K562 (cell line): ENCODE data around the gene GEN1.

ENCODE experiments used
- CHCHD3 ChIP-seq: fragments of 250-450 bp; sonication (Bioruptor Pico); IDR thresholded peaks from 2 replicates; pipeline ENCODE4 v2.1.2; 2022; ENCODE audit warnings: mild to moderate bottlenecking
- JUNB ChIP-seq: fragments of 450-650 bp; formaldehyde crosslinking; conservative IDR thresholded peaks from 2 replicates; pipeline ENCODE4 v1.4.0; 2020; ENCODE audit warnings: mild to moderate bottlenecking
- JUND ChIP-seq, 2 experiments: IDR thresholded peaks; 2 replicates in 1 of 2; 3 replicates in 1 of 2; pipeline ENCODE4 v1.6.1; 2011; ENCODE audit warnings: borderline replicate concordance in 2 of 2, low read depth in 2 of 2, low read length in 2 of 2, improper control_type of control experiment in 1 of 2, missing biosample characterization in 1 of 2, missing genetic modification characterization in 1 of 2, missing genetic modification reagents in 1 of 2
- NR2C2 ChIP-seq, 2 experiments: fragments of 200-800 bp in 1 of 2; sonication (Bioruptor generic) in 1 of 2; sonication (generic) in 1 of 2; formaldehyde crosslinking in 1 of 2; IDR thresholded peaks; 2 replicates each; pipeline versions ENCODE4 v1.6.1 to v1.8.0; 2016 to 2022; ENCODE audit warnings: mild to moderate bottlenecking in 1 of 2, missing compliant biosample characterization in 1 of 2, missing genetic modification characterization in 1 of 2, missing genetic modification reagents in 1 of 2
- POLR2A ChIP-seq: fragments of 450-650 bp; conservative IDR thresholded peaks from 2 replicates; pipeline ENCODE4 v1.6.1; 2016
- RBM14 ChIP-seq: fragments of 200-400 bp; formaldehyde crosslinking; IDR thresholded peaks from 2 replicates; pipeline ENCODE4 v1.6.1; 2018; ENCODE audit warnings: low read depth, mild to moderate bottlenecking, low read length, moderate library complexity, borderline replicate concordance; ENCODE audit not compliant: insufficient read depth
- SAFB2 ChIP-seq: fragments of 200-400 bp; formaldehyde crosslinking; IDR thresholded peaks from 2 replicates; pipeline ENCODE4 v1.6.1; 2018; ENCODE audit warnings: borderline replicate concordance, low read length, low read depth, moderate library complexity; ENCODE audit not compliant: severe bottlenecking
- SMAD1 ChIP-seq: fragments of 150-350 bp; IDR thresholded peaks from 2 replicates; pipeline ENCODE4 v1.6.1; 2014; ENCODE audit warnings: low read length, low read depth; ENCODE audit not compliant: partially characterized antibody

DNA sequence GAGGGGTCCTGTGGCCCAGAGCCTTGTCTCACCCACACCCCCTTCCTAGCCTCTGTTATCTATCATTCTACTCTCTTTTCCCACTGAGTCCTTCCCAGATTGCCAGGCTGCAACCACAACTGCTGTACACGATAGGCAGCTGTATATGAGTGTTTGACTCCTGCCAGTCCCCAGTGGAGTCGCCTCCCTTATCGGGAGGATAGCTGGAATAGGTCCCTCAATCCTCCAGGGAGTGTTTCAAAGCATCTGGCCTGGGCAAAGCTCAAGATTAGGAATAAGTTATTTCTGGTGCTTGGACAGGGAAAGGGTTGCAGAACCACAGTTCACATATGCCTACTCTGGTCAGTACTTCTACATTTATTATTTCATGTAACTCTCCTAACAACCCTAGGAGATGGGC is 67.1 kb downstream of the GEN1 start:
- TF ChIP-seq CHCHD3 (CRISPR knock-in tag): no peak
- TF ChIP-seq POLR2A: no peak
- no peak for TF ChIP-seq JUNB (CRISPR knock-in tag)
- no peak for TF ChIP-seq SAFB2
- TF ChIP-seq NR2C2 (CRISPR knock-in tag; IDR thresholded peaks at IDR 0.05): no peak
- TF ChIP-seq NR2C2 (tag; IDR thresholded peaks at IDR 0.05): no peak
- no peak for TF ChIP-seq RBM14
- no peak for TF ChIP-seq SMAD1
- TF ChIP-seq JUND (IDR thresholded peaks at IDR 0.05; ENCODE audit: borderline replicate concordance, low read depth, low read length): no peak
- TF ChIP-seq JUND (tag; IDR thresholded peaks at IDR 0.05; ENCODE audit: borderline replicate concordance, low read depth, low read length): no peak
